Measurements from ENCODE around the gene CYSRT1. TPM values are rescaled to one million over a fixed set of nuclear protein-coding genes. Genes with fewer than 3 reads are reported as not detected.

The CYSRT1 gene
- total RNA-seq, 2 experiments from 2014 or later = 1.7 to 2.9 TPM

GRCh38 chr9:137221506-137222111 is 3.4 kb upstream of the CYSRT1 start:
- peak overlapping the region; percentile 55 for H3K4me2 ChIP-seq (ENCODE audit: low read length)

GRCh38 chr9:137222190-137223077 is 2.5 kb upstream of the CYSRT1 start, which contains the start of gene RNF208:
Gene RNF208 (minus strand): TSS chr9:137222240. CDS start chr9:137221212, 1,028 bp downstream.
- Histone ChIP-seq H3K36me3 (ENCODE audit: insufficient read depth, low read length) (peaks cover 16% of the 10 kb centered on the region; the same call in 1 of the 2 replicates), H3K79me2 (ENCODE audit: insufficient read depth, low read depth, low read length) (no peaks in the 10 kb centered on the region), H3K4me3 (ENCODE audit: low read depth, low read length, poor library complexity, severe bottlenecking) (peak within 1 kb of the TSS; percentile 91), H2AFZ (ENCODE audit: low read length) (no peak within 1 kb of the TSS), H3K4me1 (ENCODE audit: insufficient read depth, low read length, poor library complexity, severe bottlenecking) (peaks cover 25% of the 10 kb centered on the region), H3K9me2 (ENCODE audit: insufficient read depth, low read length) (no peaks in the 10 kb centered on the region), H3K4me2 (ENCODE audit: low read length) (peak within 1 kb of the TSS; percentile 98), H3K9me3 (ENCODE audit: low read length) (no peaks in the 10 kb centered on the region), H3K27ac (ENCODE audit: low read depth, low read length, poor library complexity, severe bottlenecking) (peak within 1 kb of the TSS; percentile 27), H4K20me1 (ENCODE audit: insufficient read depth, low read length) (no peaks in the 10 kb centered on the region)
- no peak for TF ChIP-seq EZH2phosphoT487 (IDR thresholded peaks at IDR 0.05; ENCODE audit: borderline replicate concordance, low read depth, low read length)
- TF ChIP-seq CTCF (conservative IDR thresholded peaks at IDR 0.05; ENCODE audit: low read length) = no peak
- BruUV-seq (replicated peaks) = no TSS peak
- DNase-seq (ENCODE audit: low spot score) = no peak
- ChIA-PET CTCF (ENCODE audit: unreplicated experiment) (no interaction called here), POLR2A (interaction anchor here (0.6 to 1.6 kb wide), 6 partner anchors 15 to 287 kb away, joined by 3 to 5 read pairs (median 4); partner anchors contain the start of gene TUBB4B)
- intact Hi-C loops (cut with micrococcal nuclease; ENCODE audit: unreplicated experiment) = loop anchor here (1.0 to 2.0 kb wide), 5 partner anchors 22 to 176 kb away; partner anchors contain the start of genes ANAPC2, NPDC1, SSNA1 and TPRN

More at GRCh38 chr9:137221506-137222111, 3.4 kb upstream of the CYSRT1 start:
- Histone ChIP-seq H3K27ac (ENCODE audit: low read depth, low read length, poor library complexity, severe bottlenecking) (no peak overlapping the region), H3K9me3 (ENCODE audit: low read length) (no peaks in the 10 kb centered on the region), H3K4me3 (ENCODE audit: low read depth, low read length, poor library complexity, severe bottlenecking) (peak overlapping the region; percentile 30), H4K20me1 (ENCODE audit: insufficient read depth, low read length) (no peaks in the 10 kb centered on the region), H3K4me1 (ENCODE audit: insufficient read depth, low read length, poor library complexity, severe bottlenecking) (peaks cover 23% of the 10 kb centered on the region), H3K36me3 (ENCODE audit: insufficient read depth, low read length) (peaks cover 21% of the 10 kb centered on the region; the same call in 1 of the 2 replicates), H3K9me2 (ENCODE audit: insufficient read depth, low read length) (no peaks in the 10 kb centered on the region), H2AFZ (ENCODE audit: low read length) (no peak overlapping the region), H3K79me2 (ENCODE audit: insufficient read depth, low read depth, low read length) (no peaks in the 10 kb centered on the region)
- POLR2A ChIA-PET = no interaction called here
- intact Hi-C loops (cut with micrococcal nuclease; ENCODE audit: unreplicated experiment) = loop anchor here (2.0 kb wide), 2 partner anchors 21 to 33 kb away; partner anchors contain the start of genes ANAPC2, SSNA1 and TPRN
- no TSS peak for BruUV-seq (replicated peaks)
- DNase-seq (ENCODE audit: low spot score) = no peak
- CTCF ChIA-PET (ENCODE audit: unreplicated experiment) = no interaction called here
- TF ChIP-seq CTCF (conservative IDR thresholded peaks at IDR 0.05; ENCODE audit: low read length) = no peak
- TF ChIP-seq EZH2phosphoT487 (IDR thresholded peaks at IDR 0.05; ENCODE audit: borderline replicate concordance, low read depth, low read length) = no peak

Data from OCI-LY7 (cell line).